Endothelial cell of umbilical vein (primary cell): ENCODE measurements around the gene HOXB4.

Experiments
- CTCF ChIP-seq, 2 donors: IDR thresholded peaks; 1 replicate in 1 of 2; 2 replicates in 1 of 2; pipeline ENCODE4 v1.5.1; 2011; ENCODE audit warnings: low read length in 2 of 2, mild to moderate bottlenecking in 2 of 2, moderate library complexity in 2 of 2, control low read depth in 1 of 2, inconsistent platforms in 1 of 2, low read depth in 1 of 2; ENCODE audit not compliant: insufficient read depth in 1 of 2; ENCODE audit errors: extremely low read depth in 1 of 2
- EZH2 ChIP-seq: IDR thresholded peaks from 2 replicates; pipeline ENCODE4 v1.6.1; 2012; ENCODE audit warnings: borderline replicate concordance, low read depth, mild to moderate bottlenecking, moderate library complexity, low read length, inconsistent platforms; ENCODE audit not compliant: severe bottlenecking
- FOS ChIP-seq: IDR thresholded peaks from 2 replicates; pipeline ENCODE4 v1.6.1; 2011; ENCODE audit warnings: mild to moderate bottlenecking, low read length, moderate library complexity, borderline replicate concordance; ENCODE audit not compliant: insufficient read depth
- GATA2 ChIP-seq: IDR thresholded peaks from 2 replicates; pipeline ENCODE4 v1.7.0; 2011; ENCODE audit warnings: low read depth, mild to moderate bottlenecking, moderate library complexity, mixed read lengths, low read length; ENCODE audit not compliant: insufficient read length, insufficient read depth
- JUN ChIP-seq: IDR thresholded peaks from 2 replicates; pipeline ENCODE4 v1.6.1; 2011; ENCODE audit warnings: borderline replicate concordance, low read depth; ENCODE audit not compliant: insufficient read length, insufficient read depth
- MAX ChIP-seq: IDR thresholded peaks from 2 replicates; pipeline ENCODE4 v1.6.1; 2011; ENCODE audit not compliant: insufficient read depth, insufficient read length
- MYC ChIP-seq: IDR thresholded peaks from one replicate; pipeline ENCODE4 v1.6.1; 2011; ENCODE audit warnings: mild to moderate bottlenecking, low read depth, low read length
- POLR2A ChIP-seq: IDR thresholded peaks from 2 replicates; pipeline ENCODE4 v1.6.1; 2012; ENCODE audit warnings: low read depth, mild to moderate bottlenecking, control low read depth, low read length
- POLR2AphosphoS5 ChIP-seq: IDR thresholded peaks from 2 replicates; pipeline ENCODE4 v1.6.1; 2012; ENCODE audit warnings: low read depth, mild to moderate bottlenecking, control low read depth, low read length, moderate library complexity; ENCODE audit not compliant: insufficient read depth

DNA sequence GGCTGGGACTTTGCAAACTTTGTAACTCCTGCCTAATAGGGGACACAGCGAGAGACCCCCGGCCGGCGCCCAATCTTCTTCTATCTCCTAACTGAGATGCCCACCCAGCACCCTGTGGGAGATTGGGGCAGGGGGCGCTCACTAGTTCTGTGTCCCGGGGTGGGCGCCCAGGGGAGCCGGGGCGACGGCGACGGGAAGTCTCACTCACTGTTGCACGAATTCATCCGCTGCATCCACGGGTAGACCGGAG lies 19.3 kb upstream of the HOXB4 start:
- TF ChIP-seq CTCF (IDR thresholded peaks at IDR 0.05; ENCODE audit: extremely low read depth in 1 of 2, insufficient read depth in 1 of 2, low read depth in 1 of 2, low read length in 2 of 2) (no peak), POLR2AphosphoS5 (no peak), MYC (no peak), FOS (no peak), POLR2A (no peak), EZH2 (no peak), MAX (no peak), JUN (no peak), GATA2 (no peak)
